ENCODE results near the gene CASZ1.

DNA sequence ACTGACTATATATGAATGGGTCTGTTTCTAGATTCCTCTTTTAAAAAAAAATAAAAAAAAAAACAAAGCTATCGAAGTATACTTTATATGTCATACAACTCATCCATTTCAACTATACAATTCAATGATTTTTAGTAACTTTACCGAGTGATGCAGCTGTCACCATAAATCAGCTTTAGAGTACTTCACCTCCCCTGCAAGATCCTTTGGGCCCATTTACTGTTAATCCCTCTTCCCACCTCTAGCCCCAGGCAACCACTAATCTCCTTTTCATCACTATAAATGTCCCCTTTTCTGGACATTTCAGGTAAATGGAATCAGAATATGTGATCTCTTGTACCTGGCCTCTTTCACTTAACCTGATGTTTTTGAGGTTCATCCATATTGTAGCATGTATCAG lies 187.8 kb downstream of the CASZ1 start:
- no peak for TF ChIP-seq FOXP1 (CRISPR knock-in tag; IDR thresholded peaks at IDR 0.05; ENCODE audit: borderline replicate concordance)
- TF ChIP-seq, protein P1, sequence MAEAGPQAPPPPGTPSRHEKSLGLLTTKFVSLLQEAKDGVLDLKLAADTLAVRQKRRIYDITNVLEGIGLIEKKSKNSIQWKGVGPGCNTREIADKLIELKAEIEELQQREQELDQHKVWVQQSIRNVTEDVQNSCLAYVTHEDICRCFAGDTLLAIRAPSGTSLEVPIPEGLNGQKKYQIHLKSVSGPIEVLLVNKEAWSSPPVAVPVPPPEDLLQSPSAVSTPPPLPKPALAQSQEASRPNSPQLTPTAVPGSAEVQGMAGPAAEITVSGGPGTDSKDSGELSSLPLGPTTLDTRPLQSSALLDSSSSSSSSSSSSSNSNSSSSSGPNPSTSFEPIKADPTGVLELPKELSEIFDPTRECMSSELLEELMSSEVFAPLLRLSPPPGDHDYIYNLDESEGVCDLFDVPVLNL (CRISPR knock-in tag; IDR thresholded peaks at IDR 0.05; ENCODE audit: borderline replicate concordance, low read depth): no peak
- TF ChIP-seq PRRX2 (CRISPR knock-in tag; IDR thresholded peaks at IDR 0.05): no peak
- TF ChIP-seq, protein P2, sequence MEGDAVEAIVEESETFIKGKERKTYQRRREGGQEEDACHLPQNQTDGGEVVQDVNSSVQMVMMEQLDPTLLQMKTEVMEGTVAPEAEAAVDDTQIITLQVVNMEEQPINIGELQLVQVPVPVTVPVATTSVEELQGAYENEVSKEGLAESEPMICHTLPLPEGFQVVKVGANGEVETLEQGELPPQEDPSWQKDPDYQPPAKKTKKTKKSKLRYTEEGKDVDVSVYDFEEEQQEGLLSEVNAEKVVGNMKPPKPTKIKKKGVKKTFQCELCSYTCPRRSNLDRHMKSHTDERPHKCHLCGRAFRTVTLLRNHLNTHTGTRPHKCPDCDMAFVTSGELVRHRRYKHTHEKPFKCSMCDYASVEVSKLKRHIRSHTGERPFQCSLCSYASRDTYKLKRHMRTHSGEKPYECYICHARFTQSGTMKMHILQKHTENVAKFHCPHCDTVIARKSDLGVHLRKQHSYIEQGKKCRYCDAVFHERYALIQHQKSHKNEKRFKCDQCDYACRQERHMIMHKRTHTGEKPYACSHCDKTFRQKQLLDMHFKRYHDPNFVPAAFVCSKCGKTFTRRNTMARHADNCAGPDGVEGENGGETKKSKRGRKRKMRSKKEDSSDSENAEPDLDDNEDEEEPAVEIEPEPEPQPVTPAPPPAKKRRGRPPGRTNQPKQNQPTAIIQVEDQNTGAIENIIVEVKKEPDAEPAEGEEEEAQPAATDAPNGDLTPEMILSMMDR (IDR thresholded peaks at IDR 0.05): no peak
- TF ChIP-seq, protein P3, sequence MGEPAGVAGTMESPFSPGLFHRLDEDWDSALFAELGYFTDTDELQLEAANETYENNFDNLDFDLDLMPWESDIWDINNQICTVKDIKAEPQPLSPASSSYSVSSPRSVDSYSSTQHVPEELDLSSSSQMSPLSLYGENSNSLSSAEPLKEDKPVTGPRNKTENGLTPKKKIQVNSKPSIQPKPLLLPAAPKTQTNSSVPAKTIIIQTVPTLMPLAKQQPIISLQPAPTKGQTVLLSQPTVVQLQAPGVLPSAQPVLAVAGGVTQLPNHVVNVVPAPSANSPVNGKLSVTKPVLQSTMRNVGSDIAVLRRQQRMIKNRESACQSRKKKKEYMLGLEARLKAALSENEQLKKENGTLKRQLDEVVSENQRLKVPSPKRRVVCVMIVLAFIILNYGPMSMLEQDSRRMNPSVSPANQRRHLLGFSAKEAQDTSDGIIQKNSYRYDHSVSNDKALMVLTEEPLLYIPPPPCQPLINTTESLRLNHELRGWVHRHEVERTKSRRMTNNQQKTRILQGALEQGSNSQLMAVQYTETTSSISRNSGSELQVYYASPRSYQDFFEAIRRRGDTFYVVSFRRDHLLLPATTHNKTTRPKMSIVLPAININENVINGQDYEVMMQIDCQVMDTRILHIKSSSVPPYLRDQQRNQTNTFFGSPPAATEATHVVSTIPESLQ (CRISPR knock-in tag; IDR thresholded peaks at IDR 0.05): no peak
- TF ChIP-seq, protein P4, sequence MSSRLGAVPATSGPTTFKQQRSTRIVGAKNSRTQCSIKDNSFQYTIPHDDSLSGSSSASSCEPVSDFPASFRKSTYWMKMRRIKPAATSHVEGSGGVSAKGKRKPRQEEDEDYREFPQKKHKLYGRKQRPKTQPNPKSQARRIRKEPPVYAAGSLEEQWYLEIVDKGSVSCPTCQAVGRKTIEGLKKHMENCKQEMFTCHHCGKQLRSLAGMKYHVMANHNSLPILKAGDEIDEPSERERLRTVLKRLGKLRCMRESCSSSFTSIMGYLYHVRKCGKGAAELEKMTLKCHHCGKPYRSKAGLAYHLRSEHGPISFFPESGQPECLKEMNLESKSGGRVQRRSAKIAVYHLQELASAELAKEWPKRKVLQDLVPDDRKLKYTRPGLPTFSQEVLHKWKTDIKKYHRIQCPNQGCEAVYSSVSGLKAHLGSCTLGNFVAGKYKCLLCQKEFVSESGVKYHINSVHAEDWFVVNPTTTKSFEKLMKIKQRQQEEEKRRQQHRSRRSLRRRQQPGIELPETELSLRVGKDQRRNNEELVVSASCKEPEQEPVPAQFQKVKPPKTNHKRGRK (CRISPR knock-in tag; IDR thresholded peaks at IDR 0.05; ENCODE audit: borderline replicate concordance): no peak
- TF ChIP-seq, protein P5, sequence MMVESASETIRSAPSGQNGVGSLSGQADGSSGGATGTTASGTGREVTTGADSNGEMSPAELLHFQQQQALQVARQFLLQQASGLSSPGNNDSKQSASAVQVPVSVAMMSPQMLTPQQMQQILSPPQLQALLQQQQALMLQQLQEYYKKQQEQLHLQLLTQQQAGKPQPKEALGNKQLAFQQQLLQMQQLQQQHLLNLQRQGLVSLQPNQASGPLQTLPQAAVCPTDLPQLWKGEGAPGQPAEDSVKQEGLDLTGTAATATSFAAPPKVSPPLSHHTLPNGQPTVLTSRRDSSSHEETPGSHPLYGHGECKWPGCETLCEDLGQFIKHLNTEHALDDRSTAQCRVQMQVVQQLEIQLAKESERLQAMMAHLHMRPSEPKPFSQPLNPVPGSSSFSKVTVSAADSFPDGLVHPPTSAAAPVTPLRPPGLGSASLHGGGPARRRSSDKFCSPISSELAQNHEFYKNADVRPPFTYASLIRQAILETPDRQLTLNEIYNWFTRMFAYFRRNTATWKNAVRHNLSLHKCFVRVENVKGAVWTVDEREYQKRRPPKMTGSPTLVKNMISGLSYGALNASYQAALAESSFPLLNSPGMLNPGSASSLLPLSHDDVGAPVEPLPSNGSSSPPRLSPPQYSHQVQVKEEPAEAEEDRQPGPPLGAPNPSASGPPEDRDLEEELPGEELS (CRISPR knock-in tag; IDR thresholded peaks at IDR 0.05): no peak
- TF ChIP-seq SMAD3 (CRISPR knock-in tag; IDR thresholded peaks at IDR 0.05; ENCODE audit: borderline replicate concordance): no peak
- TF ChIP-seq, protein P6, sequence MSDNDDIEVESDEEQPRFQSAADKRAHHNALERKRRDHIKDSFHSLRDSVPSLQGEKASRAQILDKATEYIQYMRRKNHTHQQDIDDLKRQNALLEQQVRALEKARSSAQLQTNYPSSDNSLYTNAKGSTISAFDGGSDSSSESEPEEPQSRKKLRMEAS (CRISPR knock-in tag; IDR thresholded peaks at IDR 0.05): no peak
- TF ChIP-seq GABPB1 (CRISPR knock-in tag; IDR thresholded peaks at IDR 0.05): no peak
- TF ChIP-seq, protein P7, sequence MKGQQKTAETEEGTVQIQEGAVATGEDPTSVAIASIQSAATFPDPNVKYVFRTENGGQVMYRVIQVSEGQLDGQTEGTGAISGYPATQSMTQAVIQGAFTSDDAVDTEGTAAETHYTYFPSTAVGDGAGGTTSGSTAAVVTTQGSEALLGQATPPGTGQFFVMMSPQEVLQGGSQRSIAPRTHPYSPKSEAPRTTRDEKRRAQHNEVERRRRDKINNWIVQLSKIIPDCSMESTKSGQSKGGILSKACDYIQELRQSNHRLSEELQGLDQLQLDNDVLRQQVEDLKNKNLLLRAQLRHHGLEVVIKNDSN (CRISPR knock-in tag; IDR thresholded peaks at IDR 0.05): no peak
- no peak for TF ChIP-seq HMGA2 (CRISPR knock-in tag; IDR thresholded peaks at IDR 0.05)

All from WTC11 (cell line).